Type B pancreatic cell (in vitro differentiated cells): Measurements from ENCODE around the gene NFE2L1. TPM values are rescaled to one million over a fixed set of nuclear protein-coding genes. Genes with fewer than 3 reads are reported as not detected.
A peak's percentile ranks its signal among the peaks of the same experiment; 100 is the strongest.

Experiments
- DNase-seq: peaks from one replicate; pipeline ENCODE4 v3.0.0; 2021; ENCODE audit warnings: mixed read lengths; ENCODE audit not compliant: unreplicated experiment; ENCODE audit errors: extremely low spot score
- H3K27ac Mint-ChIP-seq: 2 replicates; pipeline ENCODE4 v1.8.0; 2021; ENCODE audit warnings: mild to moderate bottlenecking, mixed read lengths
- H3K27me3 Mint-ChIP-seq: 2 replicates; pipeline ENCODE4 v1.8.0; 2021; ENCODE audit warnings: mixed read lengths
- H3K36me3 Mint-ChIP-seq: 2 replicates; pipeline ENCODE4 v1.8.0; 2021; ENCODE audit warnings: mixed read lengths
- H3K4me1 Mint-ChIP-seq: one replicate; pipeline ENCODE4 v1.8.0; 2021; ENCODE audit warnings: mixed read lengths; ENCODE audit not compliant: unreplicated experiment
- H3K4me3 Mint-ChIP-seq: 2 replicates; pipeline ENCODE4 v1.8.0; 2021; ENCODE audit warnings: mild to moderate bottlenecking, mixed read lengths
- H3K9me3 Mint-ChIP-seq: 2 replicates; pipeline ENCODE4 v1.8.0; 2021; ENCODE audit warnings: mixed read lengths
- CTCF ChIP-seq: fragments of 200-600 bp; sonication (generic); conservative IDR thresholded peaks from 2 replicates; pipeline ENCODE4 v1.5.0; 2021; ENCODE audit warnings: antibody characterized with exemption, mild to moderate bottlenecking
- microRNA-seq: library from miRNA; unstranded; fragments of <30 nt; microRNA quantifications from one replicate; pipeline ENCODE4, GENCODE V29; 2020
- total RNA-seq: library from RNA; stranded (reverse); gene quantifications from 2 replicates; pipeline ENCODE4 v1.2.1, GENCODE V29; 2021; ENCODE audit warnings: low replicate concordance

The NFE2L1 gene
- total RNA-seq, 1 donor from 2014 or later, result 99.1 TPM

- Mint-ChIP-seq H3K9me3 (no peaks in the 10 kb centered on the region), H3K27ac (peak within 1 kb of the TSS; percentile 82), H3K4me1 (peaks cover 26% of the 10 kb centered on the region), H3K4me3 (peak within 1 kb of the TSS; percentile 91), H3K27me3 (no peaks in the 10 kb centered on the region), H3K36me3 (peaks cover 4% of the 10 kb centered on the region)
- TF ChIP-seq CTCF, result no peak
- DNase-seq, result peak; percentile 92
Measured at GRCh38 chr17:48107137-48108055, 59.2 kb downstream of the NFE2L1 start, which contains the start of gene SNX11. SNX11 (plus strand) TSS chr17:48107766; CDS start chr17:48112044, 4,278 bp downstream.

GRCh38 chr17:48110761-48111160 is 62.6 kb downstream of the NFE2L1 start:
- no peak overlapping the region for H3K4me3 Mint-ChIP-seq
- H3K9me3 Mint-ChIP-seq, result no peaks in the 10 kb centered on the region
- DNase-seq, result no peak
- TF ChIP-seq CTCF, result no peak
- peaks cover 26% of the 10 kb centered on the region for H3K4me1 Mint-ChIP-seq
- no peak overlapping the region for H3K27ac Mint-ChIP-seq
- peaks cover 4% of the 10 kb centered on the region for H3K36me3 Mint-ChIP-seq
- H3K27me3 Mint-ChIP-seq, result no peaks in the 10 kb centered on the region

Small RNA genes lying within 50 kb of the gene (microRNA-seq; reads per million reads assigned to microRNA genes)
- gene MIR152, result 116 reads per million, percentile 64 among the genes with 10 or more reads in this experiment

Other genes with a start within 250 kb of the NFE2L1 start
- 9.1 and 20.3 TPM in 2 replicates for gene OSBPL7, start 226.6 kb upstream of the NFE2L1 start, total RNA-seq
- gene MRPL10, start 216.8 kb upstream of the NFE2L1 start, total RNA-seq, result 37.7 and 49.4 TPM in 2 replicates
- 0.64 and 2.8 TPM in 2 replicates for gene LRRC46, start 216.7 kb upstream of the NFE2L1 start, total RNA-seq
- 34.9 and 45.2 TPM in 2 replicates for gene SCRN2, start 207.1 kb upstream of the NFE2L1 start, total RNA-seq
- gene SP6, start 197.2 kb upstream of the NFE2L1 start, total RNA-seq, result 19.3 and 75.1 TPM in 2 replicates
- gene SP2, start 152.1 kb upstream of the NFE2L1 start, total RNA-seq, result 16.9 and 22.0 TPM in 2 replicates
- 12.8 and 16.3 TPM in 2 replicates for gene PNPO, start 106.8 kb upstream of the NFE2L1 start, total RNA-seq
- 20.0 and 32.5 TPM in 2 replicates for gene PRR15L, start 90.5 kb upstream of the NFE2L1 start, total RNA-seq
- gene CDK5RAP3, start 77.2 kb upstream of the NFE2L1 start, total RNA-seq, result 187 and 217 TPM in 2 replicates
- gene COPZ2, start 10.6 kb upstream of the NFE2L1 start, total RNA-seq, result 1.9 and 5.7 TPM in 2 replicates
- 72.8 and 154 TPM in 2 replicates for gene CBX1, start 53.1 kb downstream of the NFE2L1 start, total RNA-seq
- 16.2 and 19.1 TPM in 2 replicates for gene SNX11, start 59.4 kb downstream of the NFE2L1 start, total RNA-seq